A673 (cell line): Measurements from ENCODE around the gene CBL.

Source experiments
- CTCF ChIP-seq: fragments of 300-800, 200-600 bp; sonication (generic); conservative IDR thresholded peaks from 2 replicates; pipeline ENCODE4 v1.5.1; 2017; ENCODE audit warnings: low read depth, mild to moderate bottlenecking, antibody characterized with exemption, low read length, moderate library complexity, mixed read lengths
- EZH2 ChIP-seq: fragments of 200-600 bp; sonication (generic); IDR thresholded peaks from 2 replicates; pipeline ENCODE4 v1.6.1; 2017; ENCODE audit warnings: borderline replicate concordance, low read depth, mild to moderate bottlenecking, mixed read lengths, antibody characterized with exemption, low read length; ENCODE audit not compliant: poor library complexity, severe bottlenecking

- TF ChIP-seq CTCF (peak; percentile 83), EZH2 (no peak)
Observed at GRCh38 chr11:119168471-119169281, 37.5 kb upstream of the CBL start, which contains the start of gene NLRX1.
